Neural progenitor cell (in vitro differentiated cells): ENCODE measurements around the gene AGK. TPM values are rescaled to one million over a fixed set of nuclear protein-coding genes. Genes with fewer than 3 reads are reported as not detected.

Experiments used
- DNase-seq: peaks from one replicate; pipeline ENCODE4 v3.0.0-alpha.2; 2016; ENCODE audit warnings: low spot score
- H2AFZ ChIP-seq: fragments of 200-600 bp; sonication (generic); replicated peaks from 2 replicates; pipeline ENCODE4 v1.6.1; 2016; ENCODE audit warnings: antibody characterized with exemption
- H3F3A ChIP-seq: fragments of 200-600 bp; sonication (generic); 2 replicates; pipeline ENCODE4 v1.6.1; 2016; ENCODE audit warnings: antibody characterized with exemption, low read depth
- H3K27ac ChIP-seq: fragments of 200-600 bp; sonication (generic); 2 replicates; pipeline ENCODE4 v1.5.1; 2016; ENCODE audit warnings: mild to moderate bottlenecking
- H3K27me3 ChIP-seq: fragments of 200-600 bp; sonication (generic); 2 replicates; pipeline ENCODE4 v1.6.1; 2016; ENCODE audit warnings: mild to moderate bottlenecking, moderate library complexity
- H3K36me3 ChIP-seq: fragments of 200-600 bp; sonication (generic); 2 replicates; pipeline ENCODE4 v1.5.1; 2016
- H3K4me1 ChIP-seq: fragments of 200-600 bp; sonication (generic); 2 replicates; pipeline ENCODE4 v1.6.1; 2016; ENCODE audit warnings: mixed run types
- H3K4me2 ChIP-seq: fragments of 200-600 bp; sonication (generic); 2 replicates; pipeline ENCODE4 v1.6.1; 2016
- H3K4me3 ChIP-seq: fragments of 200-600 bp; sonication (generic); 2 replicates; pipeline ENCODE4 v1.5.1; 2016
- H3K79me2 ChIP-seq: fragments of 200-600 bp; sonication (generic); 2 replicates; pipeline ENCODE4 v1.6.1; 2016; ENCODE audit warnings: low read depth
- H3K9ac ChIP-seq: fragments of 200-600 bp; sonication (generic); 2 replicates; pipeline ENCODE4 v1.6.1; 2016
- H3K9me3 ChIP-seq: fragments of 200-600 bp; sonication (generic); 2 replicates; pipeline ENCODE4 v1.5.1; 2016; ENCODE audit warnings: low read depth
- H4K20me1 ChIP-seq: fragments of 200-600 bp; sonication (generic); 2 replicates; pipeline ENCODE4 v1.6.1; 2016; ENCODE audit warnings: low read depth
- H3K27ac Mint-ChIP-seq: 3 replicates; pipeline ENCODE4 v1.8.0; 2021; ENCODE audit warnings: mixed read lengths
- H3K27me3 Mint-ChIP-seq: 2 replicates; pipeline ENCODE4 v1.8.0; 2022; ENCODE audit warnings: low read depth, mild to moderate bottlenecking, inconsistent platforms, moderate library complexity, mixed read lengths; ENCODE audit not compliant: insufficient read depth
- H3K36me3 Mint-ChIP-seq: 3 replicates; pipeline ENCODE4 v1.8.0; 2021; ENCODE audit warnings: mixed read lengths
- H3K4me1 Mint-ChIP-seq: 3 replicates; pipeline ENCODE4 v1.8.0; 2021; ENCODE audit warnings: mixed read lengths
- H3K4me3 Mint-ChIP-seq: 3 replicates; pipeline ENCODE4 v1.8.0; 2021; ENCODE audit warnings: mild to moderate bottlenecking, moderate library complexity, mixed read lengths
- H3K9me3 Mint-ChIP-seq: 3 replicates; pipeline ENCODE4 v1.8.0; 2020; ENCODE audit warnings: mixed read lengths
- EZH2 ChIP-seq: fragments of 200-600 bp; sonication (generic); IDR thresholded peaks from 2 replicates; pipeline ENCODE4 v1.6.1; 2017; ENCODE audit warnings: antibody characterized with exemption, mild to moderate bottlenecking, moderate library complexity
- EZH2phosphoT487 ChIP-seq: fragments of 200-600 bp; sonication (generic); IDR thresholded peaks from 2 replicates; pipeline ENCODE4 v1.6.1; 2017; ENCODE audit warnings: antibody characterized with exemption
- total RNA-seq: library from RNA; depleted of rRNA; stranded (reverse); fragments of >200 nt; gene quantifications from 2 replicates; pipeline ENCODE4 v1.2.3, GENCODE V29; 2015; ENCODE audit warnings: low replicate concordance
- TF ChIP-seq, protein P1 (sequence below): fragments of 200-600 bp; sonication (generic); IDR thresholded peaks from 2 replicates; pipeline ENCODE4 v1.5.1; 2017; ENCODE audit warnings: antibody characterized with exemption, mild to moderate bottlenecking

The AGK gene
- total RNA-seq, 1 donor from 2014 or later = 42.6 TPM

DNA sequence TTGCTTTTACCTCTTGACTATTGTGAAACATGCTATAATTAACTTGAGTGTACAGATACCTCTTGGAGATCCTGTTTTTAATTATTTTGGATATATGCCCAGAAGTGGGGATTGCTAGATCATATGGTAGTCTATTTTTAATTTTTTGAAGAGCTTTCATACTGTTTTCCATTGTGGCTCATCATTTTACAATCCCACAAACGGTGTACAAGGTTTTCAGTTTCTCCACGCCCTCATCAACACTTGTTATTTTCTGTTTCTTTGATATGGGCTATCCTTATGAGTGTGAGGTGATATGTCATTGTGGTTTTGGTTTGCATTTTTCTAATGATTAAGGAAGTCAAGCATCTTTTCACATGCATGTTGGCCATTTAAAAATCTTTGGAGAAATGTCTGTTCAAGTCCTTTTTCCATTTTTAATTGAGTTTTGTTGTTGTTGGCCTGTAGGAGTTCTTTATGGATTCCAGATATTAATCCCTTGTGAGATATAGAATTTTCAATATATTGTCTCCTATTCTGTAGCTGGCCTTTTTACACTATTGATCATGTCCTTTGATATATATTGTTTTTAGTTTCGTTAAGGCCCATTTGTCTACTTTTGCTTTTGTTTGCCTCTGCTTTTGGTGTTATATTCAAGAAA lies 7.5 kb downstream of the AGK start:
- TF ChIP-seq EZH2 (no peak), EZH2phosphoT487 (no peak)
- TF ChIP-seq, protein P1, sequence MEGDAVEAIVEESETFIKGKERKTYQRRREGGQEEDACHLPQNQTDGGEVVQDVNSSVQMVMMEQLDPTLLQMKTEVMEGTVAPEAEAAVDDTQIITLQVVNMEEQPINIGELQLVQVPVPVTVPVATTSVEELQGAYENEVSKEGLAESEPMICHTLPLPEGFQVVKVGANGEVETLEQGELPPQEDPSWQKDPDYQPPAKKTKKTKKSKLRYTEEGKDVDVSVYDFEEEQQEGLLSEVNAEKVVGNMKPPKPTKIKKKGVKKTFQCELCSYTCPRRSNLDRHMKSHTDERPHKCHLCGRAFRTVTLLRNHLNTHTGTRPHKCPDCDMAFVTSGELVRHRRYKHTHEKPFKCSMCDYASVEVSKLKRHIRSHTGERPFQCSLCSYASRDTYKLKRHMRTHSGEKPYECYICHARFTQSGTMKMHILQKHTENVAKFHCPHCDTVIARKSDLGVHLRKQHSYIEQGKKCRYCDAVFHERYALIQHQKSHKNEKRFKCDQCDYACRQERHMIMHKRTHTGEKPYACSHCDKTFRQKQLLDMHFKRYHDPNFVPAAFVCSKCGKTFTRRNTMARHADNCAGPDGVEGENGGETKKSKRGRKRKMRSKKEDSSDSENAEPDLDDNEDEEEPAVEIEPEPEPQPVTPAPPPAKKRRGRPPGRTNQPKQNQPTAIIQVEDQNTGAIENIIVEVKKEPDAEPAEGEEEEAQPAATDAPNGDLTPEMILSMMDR = no peak

GRCh38 chr7:141559961-141560360 lies 8.8 kb downstream of the AGK start:
- H3K4me3 Mint-ChIP-seq = no peak overlapping the region
- H4K20me1 ChIP-seq = no peaks in the 10 kb centered on the region
- no peaks in the 10 kb centered on the region for H3K4me1 Mint-ChIP-seq
- peaks cover 56% of the 10 kb centered on the region for H3K36me3 Mint-ChIP-seq
- H3K36me3 ChIP-seq = peaks cover 19% of the 10 kb centered on the region
- no peak for DNase-seq
- H3K27me3 ChIP-seq = no peaks in the 10 kb centered on the region
- no peaks in the 10 kb centered on the region for H3K27me3 Mint-ChIP-seq
- peaks cover under 1% of the 10 kb centered on the region for H3K79me2 ChIP-seq
- no peaks in the 10 kb centered on the region for H3K9me3 ChIP-seq
- no peak overlapping the region for H3K9ac ChIP-seq
- no peak overlapping the region for H3K27ac ChIP-seq
- no peak overlapping the region for H3K4me2 ChIP-seq
- TF ChIP-seq EZH2 (no peak), EZH2phosphoT487 (no peak)
- TF ChIP-seq, protein P1 = no peak
- no peak overlapping the region for H3K27ac Mint-ChIP-seq
- peaks cover 16% of the 10 kb centered on the region for H3K9me3 Mint-ChIP-seq
- H3F3A ChIP-seq = no peaks in the 10 kb centered on the region
- H3K4me1 ChIP-seq = no peaks in the 10 kb centered on the region
- H3K4me3 ChIP-seq = no peak overlapping the region
- no peak overlapping the region for H2AFZ ChIP-seq

More for the DNA sequence above, 7.5 kb downstream of the AGK start:
- Mint-ChIP-seq H3K27ac (no peak overlapping the region), H3K36me3 (peaks cover 52% of the 10 kb centered on the region), H3K4me3 (no peak overlapping the region), H3K9me3 (peaks cover 16% of the 10 kb centered on the region), H3K4me1 (no peaks in the 10 kb centered on the region), H3K27me3 (no peaks in the 10 kb centered on the region)
- Histone ChIP-seq H3K9me3 (no peaks in the 10 kb centered on the region), H2AFZ (no peak overlapping the region), H3K4me3 (no peak overlapping the region), H3K79me2 (peaks cover 6% of the 10 kb centered on the region), H3K27ac (no peak overlapping the region), H3F3A (no peaks in the 10 kb centered on the region), H4K20me1 (no peaks in the 10 kb centered on the region), H3K9ac (no peak overlapping the region), H3K4me1 (no peaks in the 10 kb centered on the region), H3K36me3 (peaks cover 19% of the 10 kb centered on the region), H3K27me3 (no peaks in the 10 kb centered on the region), H3K4me2 (no peak overlapping the region)
- no peak for DNase-seq

- Mint-ChIP-seq H3K4me3 (no peak overlapping the region), H3K36me3 (peaks cover 54% of the 10 kb centered on the region), H3K27ac (no peak overlapping the region), H3K9me3 (peaks cover 16% of the 10 kb centered on the region), H3K27me3 (no peaks in the 10 kb centered on the region), H3K4me1 (no peaks in the 10 kb centered on the region)
- no peaks in the 10 kb centered on the region for H3F3A ChIP-seq
- no peak overlapping the region for H3K4me2 ChIP-seq
- H3K36me3 ChIP-seq = peaks cover 19% of the 10 kb centered on the region
- H3K79me2 ChIP-seq = no peaks in the 10 kb centered on the region
- H3K9me3 ChIP-seq = no peaks in the 10 kb centered on the region
- no peak overlapping the region for H2AFZ ChIP-seq
- TF ChIP-seq, protein P1 = no peak
- no peaks in the 10 kb centered on the region for H3K27me3 ChIP-seq
- H3K4me1 ChIP-seq = no peaks in the 10 kb centered on the region
- no peaks in the 10 kb centered on the region for H4K20me1 ChIP-seq
- H3K9ac ChIP-seq = no peak overlapping the region
- DNase-seq = no peak
- no peak overlapping the region for H3K4me3 ChIP-seq
- H3K27ac ChIP-seq = no peak overlapping the region
Measured at GRCh38 chr7:141562036-141562435, 10.8 kb downstream of the AGK start.
